ENCODE results near the gene PHLDA2. TPM values are rescaled to one million over a fixed set of nuclear protein-coding genes. Genes with fewer than 3 reads are reported as not detected.

The PHLDA2 gene
- total and polyA plus RNA-seq, 2 of the 13 experiments (the other 11 are each of a cell fraction or from before 2014, with no cell fraction given), result 0.55 to 0.78 TPM

DNA sequence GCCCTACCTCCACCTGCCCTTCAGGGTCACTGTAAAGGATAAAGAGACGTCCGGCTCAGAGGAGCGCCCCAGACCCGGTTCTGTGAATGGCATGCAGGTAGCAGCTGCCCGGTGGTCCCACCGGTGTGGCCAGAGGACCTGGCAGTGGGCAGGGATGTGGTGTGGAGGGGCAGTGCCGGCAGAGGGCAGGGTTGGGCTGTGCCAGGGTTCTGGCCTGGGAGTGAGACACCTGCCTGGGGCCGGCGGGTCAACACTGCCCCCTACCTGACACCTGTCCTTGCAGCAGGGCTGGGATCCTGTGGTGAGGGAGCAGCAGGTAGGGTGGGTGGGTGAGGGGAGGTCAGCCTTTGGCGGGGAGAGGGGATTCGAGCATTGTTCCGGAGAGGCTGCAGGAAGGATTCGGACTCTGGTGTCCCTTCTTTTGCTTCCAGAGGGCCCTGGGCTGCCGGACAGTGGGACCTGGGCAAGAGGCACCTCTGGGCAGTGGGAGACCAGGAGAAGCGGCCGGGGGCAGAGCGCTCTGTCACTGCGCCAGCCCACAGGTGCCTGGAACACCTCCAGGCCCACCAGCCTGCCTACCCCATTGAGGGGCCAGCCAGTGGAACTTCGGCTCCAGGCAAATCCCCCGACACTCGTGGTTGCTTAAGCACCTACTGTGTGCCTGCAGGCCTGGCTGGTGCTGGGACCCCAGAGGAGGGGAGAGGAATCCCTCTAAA, 1.6 kb upstream of the PHLDA2 start (continued):
- 0 out of 2 replicates have a peak, but pooled peaks have one; percentile 52 for TF ChIP-seq ZNF205 (CRISPR knock-in tag; IDR thresholded peaks at IDR 0.05)
- TF ChIP-seq MIER3 (CRISPR knock-in tag; IDR thresholded peaks at IDR 0.05; ENCODE audit: borderline replicate concordance), result 0 out of 2 replicates have a peak, but pooled peaks have one; percentile 6
- TF ChIP-seq, protein P1, sequence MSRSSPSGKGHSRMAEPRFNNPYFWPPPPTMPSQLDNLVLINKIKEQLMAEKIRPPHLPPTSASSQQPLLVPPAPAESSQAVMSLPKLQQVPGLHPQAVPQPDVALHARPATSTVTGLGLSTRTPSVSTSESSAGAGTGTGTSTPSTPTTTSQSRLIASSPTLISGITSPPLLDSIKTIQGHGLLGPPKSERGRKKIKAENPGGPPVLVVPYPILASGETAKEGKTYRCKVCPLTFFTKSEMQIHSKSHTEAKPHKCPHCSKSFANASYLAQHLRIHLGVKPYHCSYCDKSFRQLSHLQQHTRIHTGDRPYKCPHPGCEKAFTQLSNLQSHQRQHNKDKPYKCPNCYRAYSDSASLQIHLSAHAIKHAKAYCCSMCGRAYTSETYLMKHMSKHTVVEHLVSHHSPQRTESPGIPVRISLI (CRISPR knock-in tag; IDR thresholded peaks at IDR 0.05; ENCODE audit: borderline replicate concordance), result no peak
- TF ChIP-seq SUZ12 (IDR thresholded peaks at IDR 0.05; ENCODE audit: low read depth, low read length), result no peak
- TF ChIP-seq KLF16 (CRISPR knock-in tag; IDR thresholded peaks at IDR 0.05), result 0 out of 4 replicates have a peak, but pooled peaks of 1 of the 2 experiments have one; percentile 21
- 0 out of 2 replicates have a peak, but pooled peaks have one; percentile 23 for TF ChIP-seq POGZ (CRISPR knock-in tag; IDR thresholded peaks at IDR 0.05)
- peak; percentile 30; the same call in 1 of the 2 replicates for TF ChIP-seq ZNF350 (CRISPR knock-in tag; IDR thresholded peaks at IDR 0.05; ENCODE audit: borderline replicate concordance, low read depth)
- 0 out of 2 replicates have a peak, but pooled peaks have one; percentile 25 for TF ChIP-seq ZNF234 (CRISPR knock-in tag; conservative IDR thresholded peaks at IDR 0.05)
- TF ChIP-seq ZNF333 (CRISPR knock-in tag; IDR thresholded peaks at IDR 0.05; ENCODE audit: borderline replicate concordance), result no peak
- TF ChIP-seq ZEB1 (IDR thresholded peaks at IDR 0.05; ENCODE audit: insufficient replicate concordance, low read depth), result peak; percentile 76
- TF ChIP-seq ZSCAN12 (CRISPR knock-in tag; IDR thresholded peaks at IDR 0.05), result no peak
- no peak for TF ChIP-seq ZNF724P (CRISPR knock-in tag; IDR thresholded peaks at IDR 0.05; ENCODE audit: borderline replicate concordance)
- TF ChIP-seq, protein P2, sequence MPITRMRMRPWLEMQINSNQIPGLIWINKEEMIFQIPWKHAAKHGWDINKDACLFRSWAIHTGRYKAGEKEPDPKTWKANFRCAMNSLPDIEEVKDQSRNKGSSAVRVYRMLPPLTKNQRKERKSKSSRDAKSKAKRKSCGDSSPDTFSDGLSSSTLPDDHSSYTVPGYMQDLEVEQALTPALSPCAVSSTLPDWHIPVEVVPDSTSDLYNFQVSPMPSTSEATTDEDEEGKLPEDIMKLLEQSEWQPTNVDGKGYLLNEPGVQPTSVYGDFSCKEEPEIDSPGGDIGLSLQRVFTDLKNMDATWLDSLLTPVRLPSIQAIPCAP (CRISPR knock-in tag; IDR thresholded peaks at IDR 0.05; ENCODE audit: low read depth), result no peak
- TF ChIP-seq KMT2B (CRISPR knock-in tag; IDR thresholded peaks at IDR 0.05), result peak; percentile 46; the same call in 1 of the 2 replicates
- 0 out of 2 replicates have a peak, but pooled peaks have one; percentile 15 for TF ChIP-seq ZNF331 (CRISPR knock-in tag; IDR thresholded peaks at IDR 0.05)
- TF ChIP-seq ZNF563 (CRISPR knock-in tag; IDR thresholded peaks at IDR 0.05), result no peak; the same call in 1 of the 2 replicates
- TF ChIP-seq GTF2F1 (IDR thresholded peaks at IDR 0.05; ENCODE audit: low read length), result peak; percentile 30; the same call in 1 of the 2 replicates
- peak; percentile 55; the same call in 1 of the 2 replicates for TF ChIP-seq ZNF572 (CRISPR knock-in tag; IDR thresholded peaks at IDR 0.05)
- TF ChIP-seq IRF2 (CRISPR knock-in tag; IDR thresholded peaks at IDR 0.05), result 0 out of 2 replicates have a peak, but pooled peaks have one; percentile 17
- TF ChIP-seq GABPB1 (CRISPR knock-in tag; IDR thresholded peaks at IDR 0.05), result peak; percentile 32; the same call in 1 of the 2 replicates
- TF ChIP-seq, protein P3, sequence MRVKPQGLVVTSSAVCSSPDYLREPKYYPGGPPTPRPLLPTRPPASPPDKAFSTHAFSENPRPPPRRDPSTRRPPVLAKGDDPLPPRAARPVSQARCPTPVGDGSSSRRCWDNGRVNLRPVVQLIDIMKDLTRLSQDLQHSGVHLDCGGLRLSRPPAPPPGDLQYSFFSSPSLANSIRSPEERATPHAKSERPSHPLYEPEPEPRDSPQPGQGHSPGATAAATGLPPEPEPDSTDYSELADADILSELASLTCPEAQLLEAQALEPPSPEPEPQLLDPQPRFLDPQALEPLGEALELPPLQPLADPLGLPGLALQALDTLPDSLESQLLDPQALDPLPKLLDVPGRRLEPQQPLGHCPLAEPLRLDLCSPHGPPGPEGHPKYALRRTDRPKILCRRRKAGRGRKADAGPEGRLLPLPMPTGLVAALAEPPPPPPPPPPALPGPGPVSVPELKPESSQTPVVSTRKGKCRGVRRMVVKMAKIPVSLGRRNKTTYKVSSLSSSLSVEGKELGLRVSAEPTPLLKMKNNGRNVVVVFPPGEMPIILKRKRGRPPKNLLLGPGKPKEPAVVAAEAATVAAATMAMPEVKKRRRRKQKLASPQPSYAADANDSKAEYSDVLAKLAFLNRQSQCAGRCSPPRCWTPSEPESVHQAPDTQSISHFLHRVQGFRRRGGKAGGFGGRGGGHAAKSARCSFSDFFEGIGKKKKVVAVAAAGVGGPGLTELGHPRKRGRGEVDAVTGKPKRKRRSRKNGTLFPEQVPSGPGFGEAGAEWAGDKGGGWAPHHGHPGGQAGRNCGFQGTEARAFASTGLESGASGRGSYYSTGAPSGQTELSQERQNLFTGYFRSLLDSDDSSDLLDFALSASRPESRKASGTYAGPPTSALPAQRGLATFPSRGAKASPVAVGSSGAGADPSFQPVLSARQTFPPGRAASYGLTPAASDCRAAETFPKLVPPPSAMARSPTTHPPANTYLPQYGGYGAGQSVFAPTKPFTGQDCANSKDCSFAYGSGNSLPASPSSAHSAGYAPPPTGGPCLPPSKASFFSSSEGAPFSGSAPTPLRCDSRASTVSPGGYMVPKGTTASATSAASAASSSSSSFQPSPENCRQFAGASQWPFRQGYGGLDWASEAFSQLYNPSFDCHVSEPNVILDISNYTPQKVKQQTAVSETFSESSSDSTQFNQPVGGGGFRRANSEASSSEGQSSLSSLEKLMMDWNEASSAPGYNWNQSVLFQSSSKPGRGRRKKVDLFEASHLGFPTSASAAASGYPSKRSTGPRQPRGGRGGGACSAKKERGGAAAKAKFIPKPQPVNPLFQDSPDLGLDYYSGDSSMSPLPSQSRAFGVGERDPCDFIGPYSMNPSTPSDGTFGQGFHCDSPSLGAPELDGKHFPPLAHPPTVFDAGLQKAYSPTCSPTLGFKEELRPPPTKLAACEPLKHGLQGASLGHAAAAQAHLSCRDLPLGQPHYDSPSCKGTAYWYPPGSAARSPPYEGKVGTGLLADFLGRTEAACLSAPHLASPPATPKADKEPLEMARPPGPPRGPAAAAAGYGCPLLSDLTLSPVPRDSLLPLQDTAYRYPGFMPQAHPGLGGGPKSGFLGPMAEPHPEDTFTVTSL (CRISPR knock-in tag; IDR thresholded peaks at IDR 0.05; ENCODE audit: borderline replicate concordance), result 0 out of 2 replicates have a peak, but pooled peaks have one; percentile 2
- 0 out of 2 replicates have a peak, but pooled peaks have one; percentile 46 for TF ChIP-seq ELF3 (CRISPR knock-in tag; IDR thresholded peaks at IDR 0.05)

Data from HepG2 (cell line).